HepG2 (cell line): Measurements from ENCODE around the gene RETREG2.

Experiments used
- BCL6 ChIP-seq: IDR thresholded peaks from 2 replicates; pipeline ENCODE4 v1.6.1; 2016; ENCODE audit warnings: missing genetic modification reagents, missing compliant biosample characterization
- ETV5 ChIP-seq: IDR thresholded peaks from 2 replicates; pipeline ENCODE4 v1.6.1; 2018; ENCODE audit warnings: missing biosample characterization, missing genetic modification reagents, inconsistent platforms, borderline replicate concordance
- FOXM1 ChIP-seq: sonication (generic); formaldehyde crosslinking; IDR thresholded peaks from 2 replicates; pipeline ENCODE4 v1.5.0; 2020; ENCODE audit warnings: missing genetic modification reagents
- GABPB1 ChIP-seq: IDR thresholded peaks from 2 replicates; pipeline ENCODE4 v1.6.1; 2016; ENCODE audit warnings: mild to moderate bottlenecking, missing genetic modification reagents, moderate library complexity, missing compliant biosample characterization
- POLR2AphosphoS5 ChIP-seq: IDR thresholded peaks from 2 replicates; pipeline ENCODE4 v1.6.1; 2012; ENCODE audit warnings: low read depth, low read length
- RBM22 ChIP-seq: fragments of 200-400 bp; formaldehyde crosslinking; optimal IDR thresholded peaks from 2 replicates; pipeline ENCODE3; 2017; ENCODE audit warnings: mild to moderate bottlenecking, low read length, moderate library complexity
- TF ChIP-seq, protein P1 (sequence below): sonication (generic); formaldehyde crosslinking; IDR thresholded peaks from 2 replicates; pipeline ENCODE4 v1.5.0; 2020; ENCODE audit warnings: mild to moderate bottlenecking, missing genetic modification reagents, borderline replicate concordance
- TF ChIP-seq, protein P2 (sequence below): sonication (generic); formaldehyde crosslinking; IDR thresholded peaks from 2 replicates; pipeline ENCODE4 v1.4.0; 2020; ENCODE audit warnings: missing genetic modification reagents
- TF ChIP-seq, protein P3 (sequence below): sonication (generic); formaldehyde crosslinking; IDR thresholded peaks from 2 replicates; pipeline ENCODE4 v1.8.0; 2022; ENCODE audit warnings: missing genetic modification reagents, mild to moderate bottlenecking, borderline replicate concordance

DNA sequence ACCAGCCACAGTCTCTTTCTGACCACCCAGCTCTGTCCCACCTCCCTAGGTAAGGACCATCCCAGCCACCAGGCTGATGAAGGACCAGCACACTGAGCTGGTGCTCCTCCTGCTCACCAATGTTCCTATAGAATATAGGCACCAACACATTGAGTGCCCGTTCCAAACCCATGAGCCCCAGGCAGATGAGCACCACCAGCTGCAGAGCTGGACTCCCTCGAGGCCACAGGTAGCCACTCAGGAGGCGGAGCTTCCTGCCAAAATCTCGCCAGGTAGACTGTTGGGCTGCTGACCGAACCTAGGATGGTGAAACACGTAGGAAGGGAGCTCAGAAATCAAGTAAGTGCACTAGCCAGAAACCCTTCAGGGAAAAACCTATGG is 38.5 kb downstream of the RETREG2 start:
- no peak for TF ChIP-seq POLR2AphosphoS5
- no peak for TF ChIP-seq BCL6 (CRISPR knock-in tag)
- TF ChIP-seq, protein P1, sequence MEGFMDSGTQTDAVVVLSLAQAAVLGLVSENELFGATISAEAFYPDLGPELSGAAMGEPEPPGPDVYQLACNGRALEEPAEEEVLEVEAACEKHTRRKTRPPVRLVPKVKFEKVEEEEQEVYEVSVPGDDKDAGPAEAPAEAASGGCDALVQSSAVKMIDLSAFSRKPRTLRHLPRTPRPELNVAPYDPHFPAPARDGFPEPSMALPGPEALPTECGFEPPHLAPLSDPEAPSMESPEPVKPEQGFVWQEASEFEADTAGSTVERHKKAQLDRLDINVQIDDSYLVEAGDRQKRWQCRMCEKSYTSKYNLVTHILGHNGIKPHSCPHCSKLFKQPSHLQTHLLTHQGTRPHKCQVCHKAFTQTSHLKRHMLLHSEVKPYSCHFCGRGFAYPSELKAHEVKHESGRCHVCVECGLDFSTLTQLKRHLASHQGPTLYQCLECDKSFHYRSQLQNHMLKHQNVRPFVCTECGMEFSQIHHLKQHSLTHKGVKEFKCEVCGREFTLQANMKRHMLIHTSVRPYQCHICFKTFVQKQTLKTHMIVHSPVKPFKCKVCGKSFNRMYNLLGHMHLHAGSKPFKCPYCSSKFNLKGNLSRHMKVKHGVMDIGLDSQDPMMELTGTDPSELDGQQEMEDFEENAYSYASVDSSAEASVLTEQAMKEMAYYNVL: no peak
- no peak for TF ChIP-seq ETV5 (CRISPR knock-in tag)
- TF ChIP-seq FOXM1 (CRISPR knock-in tag): no peak
- TF ChIP-seq RBM22: no peak
- TF ChIP-seq, protein P2, sequence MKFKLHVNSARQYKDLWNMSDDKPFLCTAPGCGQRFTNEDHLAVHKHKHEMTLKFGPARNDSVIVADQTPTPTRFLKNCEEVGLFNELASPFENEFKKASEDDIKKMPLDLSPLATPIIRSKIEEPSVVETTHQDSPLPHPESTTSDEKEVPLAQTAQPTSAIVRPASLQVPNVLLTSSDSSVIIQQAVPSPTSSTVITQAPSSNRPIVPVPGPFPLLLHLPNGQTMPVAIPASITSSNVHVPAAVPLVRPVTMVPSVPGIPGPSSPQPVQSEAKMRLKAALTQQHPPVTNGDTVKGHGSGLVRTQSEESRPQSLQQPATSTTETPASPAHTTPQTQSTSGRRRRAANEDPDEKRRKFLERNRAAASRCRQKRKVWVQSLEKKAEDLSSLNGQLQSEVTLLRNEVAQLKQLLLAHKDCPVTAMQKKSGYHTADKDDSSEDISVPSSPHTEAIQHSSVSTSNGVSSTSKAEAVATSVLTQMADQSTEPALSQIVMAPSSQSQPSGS: no peak
- TF ChIP-seq, protein P3, sequence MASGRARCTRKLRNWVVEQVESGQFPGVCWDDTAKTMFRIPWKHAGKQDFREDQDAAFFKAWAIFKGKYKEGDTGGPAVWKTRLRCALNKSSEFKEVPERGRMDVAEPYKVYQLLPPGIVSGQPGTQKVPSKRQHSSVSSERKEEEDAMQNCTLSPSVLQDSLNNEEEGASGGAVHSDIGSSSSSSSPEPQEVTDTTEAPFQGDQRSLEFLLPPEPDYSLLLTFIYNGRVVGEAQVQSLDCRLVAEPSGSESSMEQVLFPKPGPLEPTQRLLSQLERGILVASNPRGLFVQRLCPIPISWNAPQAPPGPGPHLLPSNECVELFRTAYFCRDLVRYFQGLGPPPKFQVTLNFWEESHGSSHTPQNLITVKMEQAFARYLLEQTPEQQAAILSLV (CRISPR knock-in tag): no peak
- TF ChIP-seq GABPB1 (CRISPR knock-in tag): no peak
